C4-2B (cell line): ENCODE data around the gene MALAT1.
A peak's percentile ranks its signal among the peaks of the same experiment; 100 is the strongest.

Experiments used
- H3K27ac ChIP-seq: fragments of 450-650 bp; 2 replicates; pipeline ENCODE4 v1.5.1; 2017
- CTCF ChIP-seq: fragments of 450-650 bp; conservative IDR thresholded peaks from 2 replicates; pipeline ENCODE4 v1.5.1; 2017; ENCODE audit warnings: mild to moderate bottlenecking
- ZFX ChIP-seq: fragments of 450-650 bp; IDR thresholded peaks from 2 replicates; pipeline ENCODE4 v1.6.1; 2017

The MALAT1 gene

DNA sequence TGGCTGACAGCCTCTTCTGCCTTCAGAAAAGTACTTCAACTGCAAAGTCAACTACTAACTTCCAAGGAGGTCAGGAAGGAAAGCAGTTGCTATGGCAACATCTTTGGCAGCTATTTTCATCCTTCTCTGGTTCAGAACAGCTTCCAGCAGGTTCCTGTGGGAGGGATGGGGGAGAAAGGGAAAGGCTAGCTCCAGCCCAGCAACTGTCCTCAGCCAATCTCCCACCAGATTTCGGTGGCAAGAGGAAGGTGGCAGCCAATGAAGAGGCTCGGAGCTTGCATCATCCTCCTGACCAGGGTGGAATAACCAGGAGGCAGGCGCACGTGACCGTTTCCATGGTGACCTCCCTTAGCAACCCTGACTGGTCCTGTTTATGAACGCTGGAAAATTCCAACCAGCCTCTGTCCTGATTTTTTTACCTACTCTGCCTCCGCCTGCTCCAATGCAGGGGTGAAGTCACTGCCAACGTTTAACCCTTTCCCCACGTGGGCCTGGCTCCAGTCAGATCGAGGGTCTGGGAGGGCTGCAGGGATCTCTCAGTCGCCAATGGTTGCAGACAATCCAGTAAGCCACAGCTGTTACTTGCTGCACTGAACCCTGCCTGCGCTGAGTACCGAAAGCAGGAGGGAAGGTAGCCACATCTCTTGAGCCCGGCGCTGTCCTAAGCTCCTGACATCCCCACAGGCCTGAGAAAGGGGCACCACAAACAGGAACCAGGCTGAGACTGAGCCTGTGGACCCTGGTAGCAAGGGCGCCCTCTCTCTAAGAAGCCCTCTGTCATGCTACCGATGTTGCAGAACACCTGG lies 11.2 kb upstream of the MALAT1 start:
- H3K27ac ChIP-seq: peak overlapping the region; percentile 94
- no peak for TF ChIP-seq ZFX
- no peak for TF ChIP-seq CTCF

- TF ChIP-seq CTCF (no peak), ZFX (no peak)
- H3K27ac ChIP-seq: peak overlapping the region; percentile 94
Measured at GRCh38 chr11:65488273-65489034, 10.4 kb upstream of the MALAT1 start.

GRCh38 chr11:65489035-65489705 lies 9.7 kb upstream of the MALAT1 start:
- TF ChIP-seq ZFX: no peak
- no peak for TF ChIP-seq CTCF
- peak overlapping the region; percentile 94 for H3K27ac ChIP-seq

DNA sequence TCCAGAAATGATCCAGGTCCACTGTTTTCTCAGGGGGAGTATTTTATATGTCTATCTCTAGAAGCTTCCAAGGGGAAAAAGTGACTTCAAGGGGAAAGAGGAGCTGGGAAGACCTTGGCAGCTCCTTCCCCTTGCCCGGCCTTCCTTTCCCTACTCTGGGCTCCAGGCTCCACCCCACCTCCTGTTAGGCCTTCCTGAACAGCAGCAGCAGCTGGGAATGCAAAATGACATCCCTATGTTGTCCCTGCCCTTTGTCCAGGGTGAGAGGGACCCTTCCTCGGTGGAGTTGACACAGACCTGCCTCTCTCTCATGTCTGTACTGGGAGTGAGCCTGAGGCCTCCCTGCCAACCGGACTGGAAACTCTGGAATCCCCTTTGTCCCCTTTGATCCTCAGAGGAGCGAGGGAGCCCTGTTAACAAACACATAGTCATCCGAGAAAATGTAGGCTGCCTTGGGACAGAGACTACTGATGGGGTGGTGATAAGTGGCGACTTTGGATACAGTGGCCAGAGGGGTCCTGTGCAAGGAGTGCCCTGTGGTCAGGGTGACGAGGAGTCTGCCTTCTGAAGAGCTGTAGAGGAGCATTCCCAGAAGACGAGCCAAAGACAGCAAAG lies 9.0 kb upstream of the MALAT1 start:
- peak overlapping the region; percentile 94 for H3K27ac ChIP-seq
- TF ChIP-seq ZFX (no peak), CTCF (no peak)

GRCh38 chr11:65491163-65491465 lies 7.7 kb upstream of the MALAT1 start:
- TF ChIP-seq ZFX: no peak
- no peak for TF ChIP-seq CTCF
- H3K27ac ChIP-seq: peak overlapping the region; percentile 94

DNA sequence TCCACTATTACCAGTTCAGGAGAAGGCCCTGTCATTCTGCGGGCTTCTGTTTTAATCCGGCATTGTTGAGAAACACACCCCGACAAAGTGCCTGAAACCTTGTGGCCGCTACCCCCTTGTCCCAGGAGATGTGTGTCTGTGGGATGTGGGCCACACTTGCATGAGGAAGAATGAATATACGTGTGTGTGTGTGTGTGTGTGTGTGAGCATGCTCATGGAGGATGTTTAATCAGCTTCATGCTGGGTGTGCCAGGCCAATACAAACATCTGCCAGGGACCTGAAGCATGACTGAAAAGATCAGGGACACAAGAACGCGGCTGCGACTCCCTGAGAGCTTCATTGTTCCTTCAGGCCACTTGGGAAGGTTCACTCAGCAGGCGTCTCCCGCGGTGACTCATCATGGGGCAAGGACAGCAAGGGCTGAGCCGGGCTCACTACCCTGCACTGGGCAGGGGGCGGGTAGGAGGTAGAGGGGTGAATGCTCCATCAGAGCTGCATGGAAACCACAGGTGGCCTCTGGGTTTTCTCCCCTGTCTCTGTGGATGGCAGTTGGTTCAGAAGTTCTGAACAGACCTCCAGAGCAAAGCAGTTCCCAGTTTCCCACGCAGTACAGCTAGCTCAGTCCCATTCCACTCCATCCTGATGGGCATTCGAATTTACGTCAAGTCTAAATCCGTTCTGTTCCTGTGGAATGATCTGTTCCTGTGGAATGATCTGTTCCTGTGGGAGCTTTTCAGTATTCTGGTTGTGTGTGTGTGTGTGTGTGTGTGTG lies 7.0 kb upstream of the MALAT1 start:
- TF ChIP-seq CTCF (no peak), ZFX (no peak)
- H3K27ac ChIP-seq: peak overlapping the region; percentile 94
